Panc1 (cell line): ENCODE data around the gene FRMD8. TPM values are rescaled to one million over a fixed set of nuclear protein-coding genes. Genes with fewer than 3 reads are reported as not detected.

ENCODE experiments used
- ATAC-seq: fragments of 200-7000 bp; cut with Tn5 transposase; 2 replicates; pipeline ENCODE4 v1.9.1; 2020; ENCODE audit warnings: mild to moderate bottlenecking, moderate library complexity
- BruUV-seq: library from RNA; stranded (reverse); fragments of 400-500 nt; replicated peaks from 2 replicates; lab custom pipeline; 2021; lab: Mats Ljungman, UMichigan
- CTCF ChIA-PET: fragments of 300-600 bp; sonication (Branson Sonifier 250); formaldehyde crosslinking; loops from one replicate; lab custom pipeline; 2022; ENCODE audit warnings: antibody characterized with exemption; lab: Charles Lee
- POLR2A ChIA-PET: fragments of 300-600 bp; sonication (Branson Sonifier 250); formaldehyde crosslinking; loops from one replicate; lab custom pipeline; 2022; ENCODE audit warnings: antibody characterized with exemption; lab: Charles Lee
- DNase-seq: peaks from one replicate; pipeline ENCODE4 v3.0.0-alpha.2; 2010; ENCODE audit warnings: low read depth, low spot score
- H3K27ac ChIP-seq: 2 replicates; pipeline ENCODE4 v1.5.1; 2011; ENCODE audit warnings: mild to moderate bottlenecking, low read length, inconsistent platforms
- H3K27me3 ChIP-seq: fragments of 200-500 bp; sonication (Bioruptor generic); 2 replicates; pipeline ENCODE4 v1.6.0; 2014; ENCODE audit warnings: low read length, inconsistent platforms; ENCODE audit not compliant: control insufficient read depth, insufficient read depth
- H3K36me3 ChIP-seq: fragments of 200-500 bp; sonication (Bioruptor generic); 2 replicates; pipeline ENCODE4 v1.5.1; 2014; ENCODE audit warnings: inconsistent platforms, mild to moderate bottlenecking, low read length, moderate library complexity; ENCODE audit not compliant: control insufficient read depth, insufficient read depth
- H3K4me1 ChIP-seq: 2 replicates; pipeline ENCODE4 v1.5.1; 2011; ENCODE audit warnings: inconsistent platforms, mild to moderate bottlenecking, low read length, moderate library complexity; ENCODE audit not compliant: control insufficient read depth, insufficient read depth
- H3K4me3 ChIP-seq, 2 experiments: 2 replicates each; pipeline ENCODE4 v1.5.1; 2011 to 2012; ENCODE audit warnings: low read depth in 2 of 2, low read length in 2 of 2, mild to moderate bottlenecking in 2 of 2, inconsistent platforms in 1 of 2, moderate library complexity in 1 of 2
- H3K9me3 ChIP-seq: fragments of 200-500 bp; sonication (Bioruptor generic); 2 replicates; pipeline ENCODE4 v1.5.1; 2014; ENCODE audit warnings: low read depth, mild to moderate bottlenecking, inconsistent platforms, low read length, moderate library complexity; ENCODE audit not compliant: control insufficient read depth, insufficient read depth
- POLR2AphosphoS5 ChIP-seq: IDR thresholded peaks from 2 replicates; pipeline ENCODE4 v1.6.1; 2012; ENCODE audit warnings: mild to moderate bottlenecking, low read depth, low read length, moderate library complexity
- SIN3A ChIP-seq: IDR thresholded peaks from 2 replicates; pipeline ENCODE4 v1.6.1; 2012; ENCODE audit warnings: low read depth, mild to moderate bottlenecking, low read length, moderate library complexity, borderline replicate concordance; ENCODE audit not compliant: insufficient read depth
- TCF7L2 ChIP-seq: IDR thresholded peaks from 2 replicates; pipeline ENCODE4 v1.6.1; 2011; ENCODE audit warnings: mild to moderate bottlenecking, low read depth, low read length, inconsistent platforms
- in situ Hi-C: cut with HindIII; loops from 2 replicates; pipeline ENCODE4 v1.10.0; 2016; ENCODE audit warnings: low sequenced_read_pairs, low pct_unique_long_range_greater_than_20kb
- intact Hi-C: fragments of 100-400 bp; cut with micrococcal nuclease; formaldehyde crosslinking; loops from one replicate; pipeline ENCODE4 v1.10.0; 2022; ENCODE audit not compliant: unreplicated experiment
- total RNA-seq: library from RNA; stranded (reverse); gene quantifications from one replicate; pipeline ENCODE4 v1.2.1, GENCODE V29; 2021; ENCODE audit not compliant: unreplicated experiment
- TF ChIP-seq, protein P1 (sequence below): fragments of 450-650 bp; IDR thresholded peaks from 2 replicates; pipeline ENCODE4 v1.5.1; 2017; ENCODE audit warnings: mild to moderate bottlenecking
- TF ChIP-seq, protein P2 (sequence below), 2 experiments: IDR thresholded peaks; 2 replicates each; pipeline ENCODE4 v1.6.1; 2011 to 2012; ENCODE audit warnings: low read depth in 2 of 2, control low read depth in 1 of 2, low read length in 1 of 2, mild to moderate bottlenecking in 1 of 2, moderate library complexity in 1 of 2; ENCODE audit not compliant: insufficient read depth in 1 of 2

The FRMD8 gene
- total RNA-seq, 1 experiment from 2014 or later, result 85.8 TPM

DNA sequence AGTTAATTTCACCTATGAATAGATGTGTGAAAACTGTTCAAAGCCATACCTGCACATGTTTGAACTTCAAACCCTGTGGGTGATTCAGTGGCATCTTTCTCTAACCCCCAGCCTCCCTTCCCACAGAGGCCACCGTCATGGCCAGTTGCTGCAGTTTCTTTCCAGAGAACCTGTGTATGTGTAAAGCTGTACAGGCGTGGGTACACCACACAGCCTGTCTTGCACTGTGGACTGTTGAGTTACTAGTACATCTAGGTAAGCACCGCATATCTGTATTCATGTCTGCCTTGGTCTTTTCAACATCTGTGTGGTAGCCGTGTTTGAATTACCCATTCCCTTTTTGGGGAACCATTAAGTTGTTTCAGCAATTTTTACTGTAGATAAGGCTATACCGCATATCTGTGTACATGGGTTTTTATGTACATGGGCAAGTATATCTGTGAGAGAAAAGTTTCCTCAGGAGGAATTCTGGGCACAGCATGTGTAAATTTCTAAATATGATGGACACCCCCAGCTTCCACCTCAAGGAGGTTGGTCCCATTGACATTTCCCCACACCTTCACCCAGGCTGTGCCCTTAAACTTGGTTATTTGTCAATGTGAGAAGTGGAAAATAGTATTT is 50.1 kb downstream of the FRMD8 start:
- H3K27me3 ChIP-seq, result no peaks in the 10 kb centered on the region
- H3K27ac ChIP-seq, result peak overlapping the region; percentile 78
- ATAC-seq (peak; percentile 26), DNase-seq (no peak)
- BruUV-seq, result no TSS peak
- peaks cover 98% of the 10 kb centered on the region for H3K4me1 ChIP-seq
- no peaks in the 10 kb centered on the region for H3K9me3 ChIP-seq
- TF ChIP-seq TCF7L2 (no peak), SIN3A (no peak), POLR2AphosphoS5 (no peak)
- TF ChIP-seq, protein P1, sequence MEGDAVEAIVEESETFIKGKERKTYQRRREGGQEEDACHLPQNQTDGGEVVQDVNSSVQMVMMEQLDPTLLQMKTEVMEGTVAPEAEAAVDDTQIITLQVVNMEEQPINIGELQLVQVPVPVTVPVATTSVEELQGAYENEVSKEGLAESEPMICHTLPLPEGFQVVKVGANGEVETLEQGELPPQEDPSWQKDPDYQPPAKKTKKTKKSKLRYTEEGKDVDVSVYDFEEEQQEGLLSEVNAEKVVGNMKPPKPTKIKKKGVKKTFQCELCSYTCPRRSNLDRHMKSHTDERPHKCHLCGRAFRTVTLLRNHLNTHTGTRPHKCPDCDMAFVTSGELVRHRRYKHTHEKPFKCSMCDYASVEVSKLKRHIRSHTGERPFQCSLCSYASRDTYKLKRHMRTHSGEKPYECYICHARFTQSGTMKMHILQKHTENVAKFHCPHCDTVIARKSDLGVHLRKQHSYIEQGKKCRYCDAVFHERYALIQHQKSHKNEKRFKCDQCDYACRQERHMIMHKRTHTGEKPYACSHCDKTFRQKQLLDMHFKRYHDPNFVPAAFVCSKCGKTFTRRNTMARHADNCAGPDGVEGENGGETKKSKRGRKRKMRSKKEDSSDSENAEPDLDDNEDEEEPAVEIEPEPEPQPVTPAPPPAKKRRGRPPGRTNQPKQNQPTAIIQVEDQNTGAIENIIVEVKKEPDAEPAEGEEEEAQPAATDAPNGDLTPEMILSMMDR, result no peak
- TF ChIP-seq, protein P2, sequence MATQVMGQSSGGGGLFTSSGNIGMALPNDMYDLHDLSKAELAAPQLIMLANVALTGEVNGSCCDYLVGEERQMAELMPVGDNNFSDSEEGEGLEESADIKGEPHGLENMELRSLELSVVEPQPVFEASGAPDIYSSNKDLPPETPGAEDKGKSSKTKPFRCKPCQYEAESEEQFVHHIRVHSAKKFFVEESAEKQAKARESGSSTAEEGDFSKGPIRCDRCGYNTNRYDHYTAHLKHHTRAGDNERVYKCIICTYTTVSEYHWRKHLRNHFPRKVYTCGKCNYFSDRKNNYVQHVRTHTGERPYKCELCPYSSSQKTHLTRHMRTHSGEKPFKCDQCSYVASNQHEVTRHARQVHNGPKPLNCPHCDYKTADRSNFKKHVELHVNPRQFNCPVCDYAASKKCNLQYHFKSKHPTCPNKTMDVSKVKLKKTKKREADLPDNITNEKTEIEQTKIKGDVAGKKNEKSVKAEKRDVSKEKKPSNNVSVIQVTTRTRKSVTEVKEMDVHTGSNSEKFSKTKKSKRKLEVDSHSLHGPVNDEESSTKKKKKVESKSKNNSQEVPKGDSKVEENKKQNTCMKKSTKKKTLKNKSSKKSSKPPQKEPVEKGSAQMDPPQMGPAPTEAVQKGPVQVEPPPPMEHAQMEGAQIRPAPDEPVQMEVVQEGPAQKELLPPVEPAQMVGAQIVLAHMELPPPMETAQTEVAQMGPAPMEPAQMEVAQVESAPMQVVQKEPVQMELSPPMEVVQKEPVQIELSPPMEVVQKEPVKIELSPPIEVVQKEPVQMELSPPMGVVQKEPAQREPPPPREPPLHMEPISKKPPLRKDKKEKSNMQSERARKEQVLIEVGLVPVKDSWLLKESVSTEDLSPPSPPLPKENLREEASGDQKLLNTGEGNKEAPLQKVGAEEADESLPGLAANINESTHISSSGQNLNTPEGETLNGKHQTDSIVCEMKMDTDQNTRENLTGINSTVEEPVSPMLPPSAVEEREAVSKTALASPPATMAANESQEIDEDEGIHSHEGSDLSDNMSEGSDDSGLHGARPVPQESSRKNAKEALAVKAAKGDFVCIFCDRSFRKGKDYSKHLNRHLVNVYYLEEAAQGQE (IDR thresholded peaks at IDR 0.05; ENCODE audit: insufficient read depth in 1 of 2, low read depth in 2 of 2, low read length in 1 of 2), result no peak
- ChIA-PET POLR2A (interaction anchor here (0.6 to 1.5 kb wide), 6 partner anchors 11 to 62 kb away, joined by 3 to 12 read pairs (median 5); partner anchors contain the start of genes MALAT1 and NEAT1), CTCF (interaction anchor here (1.2 kb wide), 1 partner anchor 20 kb away, joined by 5 read pairs; no protein-coding TSS in a partner anchor)
- intact Hi-C loops (no loop called here), in situ Hi-C loops (no loop called here)
- H3K36me3 ChIP-seq, result peaks cover 8% of the 10 kb centered on the region
- peak overlapping the region in 1 of 2 experiments; percentile 15; a peak in 2 of 4 replicates for H3K4me3 ChIP-seq

DNA sequence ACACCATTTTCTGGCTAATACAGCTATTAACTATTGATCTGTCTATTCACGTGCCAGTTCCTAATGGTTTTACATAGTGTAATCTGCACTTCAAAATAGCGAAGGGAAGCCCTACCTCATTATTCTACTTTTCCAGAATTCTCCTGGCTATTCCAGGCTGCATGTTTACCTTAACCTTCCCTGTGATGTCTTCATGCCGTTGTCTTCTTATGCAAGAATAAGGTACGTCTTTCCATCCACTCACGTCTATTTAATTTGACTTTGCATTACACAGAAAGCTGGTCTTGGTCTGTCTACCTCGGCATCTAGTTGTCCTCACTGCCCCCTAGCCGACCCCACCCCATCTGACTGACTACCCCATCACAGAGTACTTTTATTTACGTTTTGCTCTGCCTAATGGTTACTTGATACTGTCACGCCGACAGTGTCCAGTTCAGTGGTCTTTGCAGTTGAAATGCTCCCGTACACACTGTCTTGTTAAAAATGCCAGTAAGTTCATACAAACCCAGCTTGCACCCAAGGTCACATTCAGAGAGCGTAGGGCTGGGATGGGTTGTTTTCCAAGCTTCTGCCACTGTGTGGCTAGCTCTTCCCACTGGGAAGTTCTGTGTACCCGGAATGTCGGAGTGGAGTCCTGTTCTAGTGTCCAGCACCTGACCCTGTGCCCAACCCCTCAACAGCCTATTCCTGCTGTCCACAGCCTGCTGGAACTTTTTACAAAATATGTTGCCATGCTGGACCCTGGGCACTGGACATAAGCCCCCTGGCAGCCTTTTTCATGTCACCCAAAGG is 51.2 kb downstream of the FRMD8 start:
- Histone ChIP-seq H3K27ac (peak overlapping the region; percentile 93), H3K27me3 (no peaks in the 10 kb centered on the region), H3K36me3 (peaks cover 8% of the 10 kb centered on the region), H3K4me3 (peak overlapping the region in 1 of 2 experiments; percentile 7; a peak in 2 of 4 replicates), H3K9me3 (no peaks in the 10 kb centered on the region), H3K4me1 (peaks cover 98% of the 10 kb centered on the region)
- DNase-seq (no peak), ATAC-seq (no peak)
- CTCF ChIA-PET, result interaction anchor here (1.2 kb wide), 1 partner anchor 21 kb away, joined by 5 read pairs; no protein-coding TSS in a partner anchor
- POLR2A ChIA-PET, result interaction anchor here (0.5 to 1.4 kb wide), 6 partner anchors 10 to 61 kb away, joined by 3 to 6 read pairs (median 4); partner anchors contain the start of gene MALAT1
- in situ Hi-C loops, result no loop called here
- BruUV-seq, result no TSS peak
- TF ChIP-seq, protein P1, result no peak
- TF ChIP-seq SIN3A, result no peak
- TF ChIP-seq TCF7L2, result no peak
- TF ChIP-seq, protein P2 (IDR thresholded peaks at IDR 0.05; ENCODE audit: insufficient read depth in 1 of 2, low read depth in 2 of 2, low read length in 1 of 2), result no peak
- TF ChIP-seq POLR2AphosphoS5, result no peak
- intact Hi-C loops, result no loop called here
